CD1c-positive myeloid dendritic cell (primary cell): ENCODE measurements around the gene TTI1.

ENCODE experiments used
- DNase-seq: peaks from one replicate; pipeline ENCODE4 v3.0.0-alpha.2; 2016; ENCODE audit errors: extremely low spot score

The TTI1 gene

DNA sequence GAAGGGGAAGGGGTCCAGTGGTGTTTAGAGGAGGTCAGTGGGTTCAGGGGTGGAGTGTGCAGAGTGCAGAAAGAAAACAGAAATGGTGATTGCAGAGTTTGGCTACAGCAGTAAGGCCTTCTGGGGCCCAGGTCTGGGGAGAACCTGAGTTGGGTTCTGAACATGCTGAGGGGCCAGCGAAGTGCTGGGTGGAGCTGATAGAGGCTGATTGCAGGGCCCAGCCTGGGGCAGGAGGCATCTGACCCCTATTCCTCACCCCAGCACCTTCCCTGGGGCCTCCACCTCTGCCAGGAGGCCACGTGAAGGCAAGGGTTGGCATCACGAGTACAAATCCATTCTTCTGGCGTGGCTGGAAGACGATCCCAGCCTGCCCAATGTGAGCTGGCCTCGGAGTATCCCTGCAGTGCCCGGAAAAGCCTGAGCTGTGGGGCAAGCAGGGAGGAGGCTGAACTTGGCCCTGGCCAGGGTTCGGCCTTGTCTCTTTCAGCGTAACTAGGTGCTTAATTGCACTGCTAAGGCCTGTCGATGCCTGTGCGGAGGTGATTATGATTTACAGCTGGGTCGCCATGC is 95.0 kb downstream of the TTI1 start:
- no peak for DNase-seq

- no peak for DNase-seq
These were observed 95.6 kb downstream of the TTI1 start for GRCh38 chr20:37937686-37938085.

DNA sequence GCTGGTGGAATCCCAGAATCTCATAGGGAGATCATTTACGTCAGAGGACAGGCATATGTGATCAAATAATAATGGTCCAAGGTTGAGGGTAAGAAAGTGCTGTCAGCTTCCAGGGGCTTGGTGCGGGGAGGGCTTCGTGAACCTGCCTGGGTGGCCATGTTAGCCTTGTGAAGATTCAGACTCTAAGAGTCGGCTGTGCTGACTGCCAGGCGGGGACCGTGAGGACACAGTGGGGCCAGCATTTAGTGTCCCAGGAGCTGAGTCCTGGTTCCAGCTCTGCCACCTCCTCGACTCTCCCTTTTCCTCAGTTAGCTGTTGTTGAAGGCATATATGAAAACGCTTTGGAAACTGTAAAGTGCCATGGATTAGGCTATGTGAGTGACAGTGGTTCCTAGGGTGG is 96.8 kb downstream of the TTI1 start:
- no peak for DNase-seq

- no peak for DNase-seq
These were observed 97.2 kb downstream of the TTI1 start for GRCh38 chr20:37936041-37936440.

DNA sequence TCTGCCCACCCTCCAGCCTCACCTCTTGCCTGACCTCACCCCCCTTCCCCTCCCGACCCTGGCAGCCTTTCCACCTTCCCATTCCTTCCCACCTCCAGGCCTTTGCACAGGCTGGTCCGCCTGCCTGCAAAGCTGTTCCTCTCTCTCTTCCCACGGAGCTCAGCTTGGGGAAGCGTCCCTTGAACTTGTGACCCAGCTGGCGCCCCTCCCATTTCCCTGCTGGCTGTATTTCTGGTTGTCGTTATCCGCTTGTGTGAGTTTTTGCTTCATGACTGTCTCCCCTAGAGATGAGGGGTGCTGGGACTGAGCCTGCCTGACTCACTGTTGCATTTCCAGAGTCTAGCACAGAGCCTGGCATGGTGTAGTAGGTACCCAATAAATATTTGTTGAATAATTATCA is 97.8 kb downstream of the TTI1 start:
- peak; percentile 66 for DNase-seq

DNA sequence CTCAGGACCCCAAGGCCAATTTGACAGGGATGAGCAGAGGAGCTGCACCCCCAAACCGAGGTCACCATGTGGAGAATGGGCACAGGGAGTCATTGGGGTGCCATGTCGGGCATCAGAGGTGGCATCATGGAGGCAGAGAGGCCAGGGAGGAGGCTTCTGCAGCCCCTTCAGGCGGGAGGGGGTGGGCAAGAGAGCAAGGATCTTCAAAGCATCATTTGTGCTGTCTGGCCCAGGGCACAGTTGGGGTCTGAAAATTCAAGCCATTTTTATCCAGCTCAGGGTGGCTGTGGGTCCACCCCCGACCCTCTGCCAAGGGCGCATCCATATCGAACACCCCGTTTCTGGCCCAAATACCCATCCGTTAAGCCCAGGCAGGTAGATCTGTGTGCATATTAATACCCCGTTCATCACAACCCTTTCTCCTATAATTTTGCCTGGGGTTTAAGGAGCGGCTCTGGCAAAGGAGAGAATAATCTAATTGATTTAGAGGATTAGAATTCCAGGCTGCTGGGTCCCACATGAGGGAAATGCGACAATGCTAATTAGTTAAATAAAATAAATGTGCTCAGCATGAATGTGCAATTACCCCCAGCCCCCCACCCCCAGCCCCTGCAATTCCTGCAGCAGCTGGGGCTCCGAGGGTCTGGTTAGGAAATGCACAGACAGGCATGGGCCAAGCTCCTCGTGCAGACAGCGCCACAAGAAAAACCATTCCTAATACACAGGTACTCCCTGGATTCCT is 98.5 kb downstream of the TTI1 start:
- DNase-seq = no peak

GRCh38 chr20:37933786-37934633 is 99.2 kb downstream of the TTI1 start:
- no peak for DNase-seq
